ENCODE results near the gene CASS4. TPM values are rescaled to one million over a fixed set of nuclear protein-coding genes. Genes with fewer than 3 reads are reported as not detected.

CASS4 gene
- polyA plus RNA-seq, 1 donor (not counting 4 experiments of a cell fraction or from before 2014, with no cell fraction given), result 0.01 TPM

DNA sequence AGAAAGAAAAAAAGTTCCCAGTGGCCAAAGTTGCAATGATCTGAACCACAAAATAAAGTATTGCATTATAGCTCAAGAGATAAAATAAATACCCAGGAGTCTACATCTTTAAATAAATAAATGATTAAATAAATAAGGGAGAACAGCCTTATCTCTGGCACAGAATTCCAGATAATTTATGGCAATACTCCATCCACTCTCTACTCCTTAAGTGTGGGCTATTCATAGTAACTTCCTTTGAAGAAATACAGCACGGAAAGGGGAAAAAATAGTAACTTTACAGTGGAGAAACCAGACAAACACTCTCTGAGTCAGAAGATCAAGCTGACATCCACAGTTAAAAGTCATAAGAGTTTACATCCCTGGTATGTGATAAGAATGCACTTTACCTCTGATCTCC lies 31.7 kb upstream of the CASS4 start:
- FAIRE-seq (no peak), DNase-seq (ENCODE audit: low read depth, low spot score) (no peak)
- no peaks in the 10 kb centered on the region for H3K9me3 ChIP-seq (ENCODE audit: control insufficient read depth, low read depth, low read length)
- peaks cover 40% of the 10 kb centered on the region for H3K79me2 ChIP-seq (ENCODE audit: control insufficient read depth, insufficient read depth, low read length)
- no peaks in the 10 kb centered on the region for H3K4me1 ChIP-seq (ENCODE audit: control insufficient read depth, extremely low read depth, insufficient read depth, low read length)
- no peak for TF ChIP-seq EZH2 (IDR thresholded peaks at IDR 0.05; ENCODE audit: low read length)
- TF ChIP-seq, protein P1, sequence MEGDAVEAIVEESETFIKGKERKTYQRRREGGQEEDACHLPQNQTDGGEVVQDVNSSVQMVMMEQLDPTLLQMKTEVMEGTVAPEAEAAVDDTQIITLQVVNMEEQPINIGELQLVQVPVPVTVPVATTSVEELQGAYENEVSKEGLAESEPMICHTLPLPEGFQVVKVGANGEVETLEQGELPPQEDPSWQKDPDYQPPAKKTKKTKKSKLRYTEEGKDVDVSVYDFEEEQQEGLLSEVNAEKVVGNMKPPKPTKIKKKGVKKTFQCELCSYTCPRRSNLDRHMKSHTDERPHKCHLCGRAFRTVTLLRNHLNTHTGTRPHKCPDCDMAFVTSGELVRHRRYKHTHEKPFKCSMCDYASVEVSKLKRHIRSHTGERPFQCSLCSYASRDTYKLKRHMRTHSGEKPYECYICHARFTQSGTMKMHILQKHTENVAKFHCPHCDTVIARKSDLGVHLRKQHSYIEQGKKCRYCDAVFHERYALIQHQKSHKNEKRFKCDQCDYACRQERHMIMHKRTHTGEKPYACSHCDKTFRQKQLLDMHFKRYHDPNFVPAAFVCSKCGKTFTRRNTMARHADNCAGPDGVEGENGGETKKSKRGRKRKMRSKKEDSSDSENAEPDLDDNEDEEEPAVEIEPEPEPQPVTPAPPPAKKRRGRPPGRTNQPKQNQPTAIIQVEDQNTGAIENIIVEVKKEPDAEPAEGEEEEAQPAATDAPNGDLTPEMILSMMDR (optimal IDR thresholded peaks at IDR 0.05 in 1 of 3, IDR thresholded peaks at IDR 0.05 in 1 of 3, conservative IDR thresholded peaks at IDR 0.05 in 1 of 3; ENCODE audit: extremely low read depth in 1 of 3, insufficient read depth in 2 of 3, low read length in 3 of 3), result no peak
- no peaks in the 10 kb centered on the region for H4K20me1 ChIP-seq (ENCODE audit: control insufficient read depth, extremely low read depth, insufficient read depth, low read length)
- H3K9me1 ChIP-seq (ENCODE audit: control insufficient read depth, extremely low read depth, insufficient read depth, low read length), result no peaks in the 10 kb centered on the region
- dilution Hi-C loops (cut with MboI; ENCODE audit: extremely low pct_ligation_motif_present, low sequenced_read_pairs), result no loop called here
- H3K27me3 ChIP-seq (ENCODE audit: control insufficient read depth, extremely low read depth, insufficient read depth, low read length), result no peaks in the 10 kb centered on the region
- H3K4me2 ChIP-seq (ENCODE audit: control insufficient read depth, extremely low read depth, insufficient read depth, low read depth, low read length), result no peak overlapping the region
- no peak overlapping the region for H3K9ac ChIP-seq (ENCODE audit: control insufficient read depth, extremely low read depth, insufficient read depth, low read length)
- H2AFZ ChIP-seq (ENCODE audit: control insufficient read depth, low read length), result no peak overlapping the region
- no peak overlapping the region for H3K27ac ChIP-seq (ENCODE audit: control insufficient read depth, insufficient read depth, low read length)
- peaks cover 5 to 16% of the 10 kb centered on the region in 2 experiments for H3K36me3 ChIP-seq (ENCODE audit: control insufficient read depth in 2 of 2, extremely low read depth in 1 of 2, insufficient read depth in 2 of 2, low read length in 2 of 2)
- H3K4me3 ChIP-seq (ENCODE audit: control insufficient read depth in 2 of 3, extremely low read depth in 1 of 3, insufficient read depth in 2 of 3, low read depth in 1 of 3, low read length in 3 of 3), result no peak overlapping the region

DNA sequence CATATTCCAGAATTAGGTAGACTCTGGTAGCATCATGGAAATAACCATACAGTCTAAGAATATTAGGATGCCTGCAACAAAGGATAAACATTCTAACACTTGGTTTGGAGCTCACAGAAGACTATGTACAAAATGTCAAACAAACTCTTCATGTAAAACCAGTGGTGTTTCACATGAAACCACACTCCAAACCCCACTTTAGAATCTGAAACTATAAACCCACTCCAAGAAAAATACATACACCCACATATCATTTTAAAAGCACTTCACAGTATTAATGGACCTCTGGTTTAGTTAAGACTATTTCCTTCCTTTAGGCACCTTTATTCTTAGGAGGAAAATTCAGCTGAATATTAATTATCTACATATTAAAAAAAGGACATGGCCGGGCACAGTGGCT lies 30.6 kb upstream of the CASS4 start:
- dilution Hi-C loops (cut with MboI; ENCODE audit: extremely low pct_ligation_motif_present, low sequenced_read_pairs), result no loop called here
- Histone ChIP-seq H4K20me1 (ENCODE audit: control insufficient read depth, extremely low read depth, insufficient read depth, low read length) (no peaks in the 10 kb centered on the region), H3K27ac (ENCODE audit: control insufficient read depth, insufficient read depth, low read length) (no peak overlapping the region), H3K9me3 (ENCODE audit: control insufficient read depth, low read depth, low read length) (no peaks in the 10 kb centered on the region), H2AFZ (ENCODE audit: control insufficient read depth, low read length) (no peak overlapping the region), H3K9ac (ENCODE audit: control insufficient read depth, extremely low read depth, insufficient read depth, low read length) (no peak overlapping the region), H3K9me1 (ENCODE audit: control insufficient read depth, extremely low read depth, insufficient read depth, low read length) (no peaks in the 10 kb centered on the region), H3K4me1 (ENCODE audit: control insufficient read depth, extremely low read depth, insufficient read depth, low read length) (no peaks in the 10 kb centered on the region), H3K36me3 (ENCODE audit: control insufficient read depth in 2 of 2, extremely low read depth in 1 of 2, insufficient read depth in 2 of 2, low read length in 2 of 2) (peaks cover 7 to 13% of the 10 kb centered on the region in 2 experiments), H3K4me2 (ENCODE audit: control insufficient read depth, extremely low read depth, insufficient read depth, low read depth, low read length) (no peak overlapping the region), H3K4me3 (ENCODE audit: control insufficient read depth in 2 of 3, extremely low read depth in 1 of 3, insufficient read depth in 2 of 3, low read depth in 1 of 3, low read length in 3 of 3) (no peak overlapping the region), H3K79me2 (ENCODE audit: control insufficient read depth, insufficient read depth, low read length) (peaks cover 38% of the 10 kb centered on the region), H3K27me3 (ENCODE audit: control insufficient read depth, extremely low read depth, insufficient read depth, low read length) (no peaks in the 10 kb centered on the region)
- no peak for DNase-seq (ENCODE audit: low read depth, low spot score)
- TF ChIP-seq, protein P1 (optimal IDR thresholded peaks at IDR 0.05 in 1 of 3, IDR thresholded peaks at IDR 0.05 in 1 of 3, conservative IDR thresholded peaks at IDR 0.05 in 1 of 3; ENCODE audit: extremely low read depth in 1 of 3, insufficient read depth in 2 of 3, low read length in 3 of 3), result no peak
- TF ChIP-seq EZH2 (IDR thresholded peaks at IDR 0.05; ENCODE audit: low read length), result no peak
- FAIRE-seq, result no peak

Data from keratinocyte (primary cell).